ENCODE results near the gene EXOC1. TPM values are rescaled to one million over a fixed set of nuclear protein-coding genes. Genes with fewer than 3 reads are reported as not detected.

The EXOC1 gene
- total RNA-seq, 1 donor from 2014 or later, result 31.8 TPM

DNA sequence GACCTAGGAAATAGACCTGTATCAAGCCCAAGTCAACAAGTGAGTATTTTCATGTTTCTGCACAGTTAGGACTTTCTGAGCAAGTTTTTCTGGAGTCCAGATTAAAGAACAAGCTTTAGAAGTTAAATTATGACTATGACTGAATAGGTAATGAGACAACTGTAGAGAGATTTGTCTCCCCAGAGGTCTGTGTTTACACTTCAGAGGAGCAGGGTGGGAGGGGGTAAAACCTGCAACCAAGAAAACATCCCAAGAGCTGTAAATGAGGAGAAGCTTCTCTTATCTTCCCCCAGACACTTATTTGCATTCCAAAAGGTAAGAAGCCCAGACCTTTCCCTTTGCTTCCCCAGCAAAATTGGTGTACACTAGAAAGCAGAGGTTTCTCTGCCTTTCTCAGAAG lies 73.2 kb downstream of the EXOC1 start:
- DNase-seq (ENCODE audit: extremely low spot score, unreplicated experiment), result no peak
- TF ChIP-seq, protein P1, sequence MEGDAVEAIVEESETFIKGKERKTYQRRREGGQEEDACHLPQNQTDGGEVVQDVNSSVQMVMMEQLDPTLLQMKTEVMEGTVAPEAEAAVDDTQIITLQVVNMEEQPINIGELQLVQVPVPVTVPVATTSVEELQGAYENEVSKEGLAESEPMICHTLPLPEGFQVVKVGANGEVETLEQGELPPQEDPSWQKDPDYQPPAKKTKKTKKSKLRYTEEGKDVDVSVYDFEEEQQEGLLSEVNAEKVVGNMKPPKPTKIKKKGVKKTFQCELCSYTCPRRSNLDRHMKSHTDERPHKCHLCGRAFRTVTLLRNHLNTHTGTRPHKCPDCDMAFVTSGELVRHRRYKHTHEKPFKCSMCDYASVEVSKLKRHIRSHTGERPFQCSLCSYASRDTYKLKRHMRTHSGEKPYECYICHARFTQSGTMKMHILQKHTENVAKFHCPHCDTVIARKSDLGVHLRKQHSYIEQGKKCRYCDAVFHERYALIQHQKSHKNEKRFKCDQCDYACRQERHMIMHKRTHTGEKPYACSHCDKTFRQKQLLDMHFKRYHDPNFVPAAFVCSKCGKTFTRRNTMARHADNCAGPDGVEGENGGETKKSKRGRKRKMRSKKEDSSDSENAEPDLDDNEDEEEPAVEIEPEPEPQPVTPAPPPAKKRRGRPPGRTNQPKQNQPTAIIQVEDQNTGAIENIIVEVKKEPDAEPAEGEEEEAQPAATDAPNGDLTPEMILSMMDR (IDR thresholded peaks at IDR 0.05), result no peak
- H3K27me3 Mint-ChIP-seq (ENCODE audit: unreplicated experiment), result no peaks in the 10 kb centered on the region
- H3K9me3 Mint-ChIP-seq (ENCODE audit: unreplicated experiment), result no peaks in the 10 kb centered on the region
- H3K4me1 Mint-ChIP-seq (ENCODE audit: unreplicated experiment), result no peaks in the 10 kb centered on the region
- H3K36me3 Mint-ChIP-seq (ENCODE audit: unreplicated experiment), result no peaks in the 10 kb centered on the region
- H3K27ac Mint-ChIP-seq (ENCODE audit: unreplicated experiment), result no peak overlapping the region
- no peak overlapping the region for H3K4me3 Mint-ChIP-seq (ENCODE audit: unreplicated experiment)

DNA sequence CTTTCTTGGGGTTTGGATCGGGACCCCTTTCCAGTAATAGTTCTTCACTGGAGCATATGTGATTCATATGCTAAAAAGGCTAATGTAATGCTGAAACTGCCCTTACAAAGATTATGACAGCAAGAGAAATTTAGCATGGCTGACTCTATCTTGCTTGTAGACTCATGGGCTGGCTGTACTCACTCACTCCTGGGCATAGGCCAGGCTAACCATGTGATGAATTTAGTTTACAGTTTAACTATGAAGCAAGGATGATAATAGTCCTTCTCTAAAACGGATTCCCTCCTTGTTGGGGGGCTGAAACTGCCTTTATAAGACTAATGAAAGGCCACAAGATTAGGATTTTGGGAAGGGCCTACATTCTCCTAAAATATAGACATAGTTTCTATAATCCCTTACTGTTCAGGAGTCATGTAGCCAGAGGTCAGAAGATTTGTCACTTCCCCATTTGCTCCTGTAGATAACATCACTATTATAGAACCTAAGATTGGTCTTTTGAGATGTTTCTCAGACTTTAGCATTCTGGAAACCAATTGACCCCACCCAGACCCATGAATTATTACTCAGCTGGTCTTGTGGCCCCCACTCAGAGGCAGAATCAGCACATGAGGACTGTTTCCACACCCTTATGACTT lies 74.5 kb downstream of the EXOC1 start:
- Mint-ChIP-seq H3K27ac (ENCODE audit: unreplicated experiment) (no peak overlapping the region), H3K27me3 (ENCODE audit: unreplicated experiment) (no peaks in the 10 kb centered on the region), H3K4me1 (ENCODE audit: unreplicated experiment) (no peaks in the 10 kb centered on the region), H3K36me3 (ENCODE audit: unreplicated experiment) (no peaks in the 10 kb centered on the region), H3K4me3 (ENCODE audit: unreplicated experiment) (no peak overlapping the region), H3K9me3 (ENCODE audit: unreplicated experiment) (no peaks in the 10 kb centered on the region)
- TF ChIP-seq, protein P1 (IDR thresholded peaks at IDR 0.05), result no peak
- DNase-seq (ENCODE audit: extremely low spot score, unreplicated experiment), result no peak

DNA sequence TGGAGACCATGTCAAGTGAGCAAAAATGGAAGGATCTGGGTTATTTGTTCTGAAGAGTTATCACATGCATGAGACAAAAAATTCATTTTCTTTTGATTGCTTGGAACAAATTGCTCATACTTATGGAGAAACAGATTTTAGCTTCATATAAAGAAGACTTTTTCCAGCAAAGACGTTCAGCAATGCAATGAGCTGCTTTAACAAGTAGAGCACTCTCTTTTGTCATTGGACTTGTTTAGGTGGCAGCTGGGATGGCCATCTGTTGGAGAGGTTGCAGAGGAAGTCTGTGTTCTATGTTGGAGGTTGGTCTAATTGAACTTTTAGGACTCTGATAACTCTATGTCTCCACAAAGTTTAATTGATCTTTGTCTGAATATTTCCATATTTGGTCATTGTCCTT lies 75.4 kb downstream of the EXOC1 start:
- H3K4me1 Mint-ChIP-seq (ENCODE audit: unreplicated experiment), result no peaks in the 10 kb centered on the region
- H3K9me3 Mint-ChIP-seq (ENCODE audit: unreplicated experiment), result no peaks in the 10 kb centered on the region
- no peak overlapping the region for H3K4me3 Mint-ChIP-seq (ENCODE audit: unreplicated experiment)
- no peak overlapping the region for H3K27ac Mint-ChIP-seq (ENCODE audit: unreplicated experiment)
- DNase-seq (ENCODE audit: extremely low spot score, unreplicated experiment), result no peak
- H3K27me3 Mint-ChIP-seq (ENCODE audit: unreplicated experiment), result no peaks in the 10 kb centered on the region
- no peaks in the 10 kb centered on the region for H3K36me3 Mint-ChIP-seq (ENCODE audit: unreplicated experiment)
- TF ChIP-seq, protein P1 (IDR thresholded peaks at IDR 0.05), result no peak

DNA sequence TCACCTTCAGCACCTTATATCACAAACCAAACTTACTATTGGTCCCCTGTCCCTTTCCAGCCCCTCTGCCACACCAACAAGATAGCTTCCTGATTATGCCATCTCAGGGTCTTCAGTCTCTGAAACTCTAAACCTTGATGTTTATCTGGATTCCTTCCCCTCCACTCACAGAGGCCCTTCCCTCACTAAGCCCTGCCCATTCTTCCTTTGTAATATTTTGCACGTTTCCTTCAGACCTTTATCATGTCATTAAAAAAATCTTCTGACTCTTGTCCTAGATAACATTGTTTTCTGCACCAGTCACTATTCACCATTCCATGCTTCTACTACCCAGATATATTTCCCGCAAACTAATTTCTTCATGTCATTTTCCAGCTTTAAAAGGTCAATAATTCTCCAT lies 77.6 kb downstream of the EXOC1 start:
- H3K4me3 Mint-ChIP-seq (ENCODE audit: unreplicated experiment), result no peak overlapping the region
- TF ChIP-seq, protein P1 (IDR thresholded peaks at IDR 0.05), result no peak
- H3K4me1 Mint-ChIP-seq (ENCODE audit: unreplicated experiment), result no peaks in the 10 kb centered on the region
- H3K27me3 Mint-ChIP-seq (ENCODE audit: unreplicated experiment), result no peaks in the 10 kb centered on the region
- H3K9me3 Mint-ChIP-seq (ENCODE audit: unreplicated experiment), result peaks cover 4% of the 10 kb centered on the region
- no peak overlapping the region for H3K27ac Mint-ChIP-seq (ENCODE audit: unreplicated experiment)
- H3K36me3 Mint-ChIP-seq (ENCODE audit: unreplicated experiment), result no peaks in the 10 kb centered on the region
- DNase-seq (ENCODE audit: extremely low spot score, unreplicated experiment), result no peak

DNA sequence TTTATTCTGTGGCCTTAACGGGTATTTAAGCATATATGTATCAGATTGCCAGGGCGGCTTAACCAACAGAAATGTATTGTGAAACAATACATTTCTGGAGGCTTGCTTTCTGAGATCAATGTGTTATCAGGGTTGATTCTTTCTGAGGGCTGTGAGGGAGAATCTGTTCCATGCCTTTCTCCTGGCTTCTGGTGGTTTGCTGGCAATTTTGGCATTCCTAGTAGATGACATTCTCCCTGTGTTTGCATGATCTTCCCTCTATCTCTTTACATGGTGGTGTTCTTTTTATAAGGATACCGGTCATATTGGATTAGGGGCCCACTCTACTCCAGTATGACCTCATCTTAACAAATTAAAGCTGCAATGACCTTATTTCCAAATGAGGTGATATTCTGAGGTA lies 78.4 kb downstream of the EXOC1 start:
- TF ChIP-seq, protein P1 (IDR thresholded peaks at IDR 0.05), result no peak
- Mint-ChIP-seq H3K4me3 (ENCODE audit: unreplicated experiment) (no peak overlapping the region), H3K9me3 (ENCODE audit: unreplicated experiment) (peaks cover 12% of the 10 kb centered on the region), H3K27ac (ENCODE audit: unreplicated experiment) (no peak overlapping the region), H3K36me3 (ENCODE audit: unreplicated experiment) (peaks cover 4% of the 10 kb centered on the region), H3K4me1 (ENCODE audit: unreplicated experiment) (no peaks in the 10 kb centered on the region), H3K27me3 (ENCODE audit: unreplicated experiment) (no peaks in the 10 kb centered on the region)
- no peak for DNase-seq (ENCODE audit: extremely low spot score, unreplicated experiment)

All from osteocyte (in vitro differentiated cells).